Ecto neural progenitor cell (in vitro differentiated cells): ENCODE measurements around the gene COMTD1.

Experiments used
- DNase-seq: peaks from one replicate; pipeline ENCODE4 v3.0.0-alpha.2; 2018; ENCODE audit warnings: low spot score

COMTD1 gene

GRCh38 chr10:75235375-75236177 lies at the start of gene COMTD1:
COMTD1 (minus strand) TSS chr10:75235957; CDS start chr10:75235928, 29 bp downstream.
- DNase-seq = peak; percentile 96

DNA sequence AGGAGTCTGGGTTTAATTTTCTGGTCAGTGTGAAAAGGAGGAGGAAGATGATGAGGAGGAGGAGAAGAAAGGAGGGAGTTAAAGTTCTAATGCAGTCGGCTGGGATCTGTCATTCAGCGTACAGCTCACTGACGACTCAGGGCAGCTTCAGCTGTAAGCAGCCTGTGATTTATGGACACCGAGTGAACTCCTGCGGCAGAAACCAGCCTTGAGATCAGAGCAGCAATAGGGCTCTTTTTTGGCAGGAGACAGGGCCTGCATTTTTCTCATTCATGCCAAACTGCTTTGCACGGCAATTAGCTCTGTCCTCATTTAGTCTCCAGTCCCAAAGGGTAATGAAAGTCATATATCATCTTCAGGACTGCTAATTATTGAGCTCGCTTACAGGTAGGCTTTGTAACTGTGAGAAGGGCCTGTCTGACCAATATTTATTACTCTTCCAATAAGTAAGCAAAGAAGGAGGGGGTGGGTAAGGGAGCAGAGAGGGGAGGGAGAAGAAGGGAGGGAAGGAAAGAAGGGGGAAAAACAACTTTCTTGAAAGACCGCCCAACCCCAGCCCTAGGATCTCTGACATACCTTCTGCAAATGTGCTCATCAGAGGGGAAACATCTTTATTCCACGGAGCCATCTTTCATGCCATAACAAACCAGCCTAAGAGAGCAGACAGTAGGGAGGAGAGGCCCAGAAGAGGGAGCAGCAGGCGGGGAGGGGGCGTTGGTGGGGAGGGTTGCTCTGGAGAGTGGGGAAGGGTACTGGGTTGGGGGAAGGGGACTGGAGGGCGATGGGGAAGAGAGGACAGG lies 48.1 kb upstream of the COMTD1 start:
- DNase-seq = no peak

DNA sequence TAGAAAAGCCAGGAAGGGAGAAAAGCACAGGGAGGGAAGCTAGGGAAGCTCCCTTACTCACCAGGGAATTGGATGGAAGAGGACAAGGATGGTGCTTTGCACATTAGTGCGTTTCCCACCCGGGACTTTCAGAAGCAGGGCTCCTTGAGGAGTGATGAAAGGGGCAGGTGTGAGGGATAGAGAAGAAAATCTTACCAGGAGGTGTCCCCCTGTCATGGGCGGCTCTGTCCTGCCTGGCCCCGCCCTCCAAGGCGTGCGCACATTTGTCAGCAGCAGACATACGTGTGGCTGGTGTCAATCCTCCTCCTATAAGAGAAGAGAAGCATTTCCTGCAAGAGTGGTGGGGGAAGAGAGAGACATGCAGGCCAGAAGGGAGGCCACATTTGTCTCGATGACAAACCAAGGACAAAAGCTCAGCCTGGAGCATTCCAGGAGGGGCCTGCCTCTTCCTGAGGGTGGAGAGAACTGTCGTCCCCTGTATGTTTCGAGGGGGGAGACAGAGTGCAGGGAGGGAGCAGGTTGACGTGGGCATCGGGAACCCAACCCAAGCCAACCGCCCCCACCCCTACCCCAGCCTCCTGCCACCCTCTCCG lies 47.4 kb upstream of the COMTD1 start:
- no peak for DNase-seq

GRCh38 chr10:75281974-75282373 lies 46.2 kb upstream of the COMTD1 start:
- no peak for DNase-seq

- no peak for DNase-seq
Observed at GRCh38 chr10:75280236-75280635, 44.5 kb upstream of the COMTD1 start.

- no peak for DNase-seq
Observed at GRCh38 chr10:75276069-75276872, 40.5 kb upstream of the COMTD1 start.

DNA sequence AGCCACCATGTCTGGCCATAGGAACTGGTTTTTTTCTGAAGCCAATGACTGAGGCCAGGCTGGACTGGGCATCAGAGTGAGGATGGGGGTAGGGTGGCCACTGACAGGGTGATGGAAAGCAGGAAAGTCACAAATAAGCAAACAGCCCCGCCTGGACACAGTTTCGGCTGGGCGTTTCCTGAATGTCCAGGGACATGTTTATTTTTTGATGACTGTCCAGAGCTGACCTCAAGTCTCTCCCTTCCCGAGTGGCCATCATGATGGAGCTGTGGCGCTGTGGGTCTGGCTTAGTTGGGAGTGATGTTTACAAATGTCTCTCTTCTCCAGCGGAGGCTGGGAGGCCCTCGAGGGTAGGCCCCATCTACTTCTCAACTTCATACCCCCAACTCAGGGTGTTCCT lies 37.1 kb upstream of the COMTD1 start:
- DNase-seq = no peak

- no peak for DNase-seq
Observed at GRCh38 chr10:75272094-75272493, 36.3 kb upstream of the COMTD1 start.

DNA sequence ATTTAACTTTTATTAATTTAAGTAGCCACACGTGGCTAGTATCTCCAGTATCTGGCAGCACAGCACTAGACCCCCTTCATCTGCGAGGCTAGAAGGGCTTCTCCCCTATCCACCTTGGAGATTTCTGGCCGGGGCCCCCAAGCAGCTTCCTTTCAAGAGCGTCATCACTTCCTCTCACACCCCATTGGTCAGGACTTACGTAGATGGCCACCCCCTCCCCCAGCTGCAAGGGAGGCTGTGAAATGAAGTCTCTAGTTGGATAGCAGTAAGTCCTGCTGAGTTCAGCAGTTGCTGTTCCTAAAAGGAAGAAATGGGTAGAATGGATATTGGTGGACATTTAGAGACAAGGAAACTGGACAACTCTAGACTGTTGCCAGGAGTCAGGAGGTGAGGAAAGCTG lies 33.8 kb upstream of the COMTD1 start:
- DNase-seq = no peak

DNA sequence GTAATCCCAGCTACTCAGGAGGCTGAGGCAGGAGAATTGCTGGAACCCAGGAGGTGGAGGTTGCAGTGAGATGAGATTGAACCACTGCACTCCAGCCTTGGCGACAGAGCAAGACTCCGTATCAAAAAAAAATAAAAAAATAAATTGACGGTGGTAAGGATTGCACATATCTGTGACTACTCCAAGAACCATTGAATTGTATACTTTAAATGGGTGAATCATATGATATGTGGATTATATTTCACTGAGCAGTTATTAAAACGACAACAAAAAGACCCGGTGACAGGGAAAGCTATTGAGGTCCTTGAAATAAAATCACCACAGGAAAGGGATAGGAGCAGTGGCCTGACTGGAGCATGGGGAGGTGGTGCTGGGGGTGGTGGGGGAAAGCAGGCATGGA lies 31.2 kb upstream of the COMTD1 start:
- no peak for DNase-seq

DNA sequence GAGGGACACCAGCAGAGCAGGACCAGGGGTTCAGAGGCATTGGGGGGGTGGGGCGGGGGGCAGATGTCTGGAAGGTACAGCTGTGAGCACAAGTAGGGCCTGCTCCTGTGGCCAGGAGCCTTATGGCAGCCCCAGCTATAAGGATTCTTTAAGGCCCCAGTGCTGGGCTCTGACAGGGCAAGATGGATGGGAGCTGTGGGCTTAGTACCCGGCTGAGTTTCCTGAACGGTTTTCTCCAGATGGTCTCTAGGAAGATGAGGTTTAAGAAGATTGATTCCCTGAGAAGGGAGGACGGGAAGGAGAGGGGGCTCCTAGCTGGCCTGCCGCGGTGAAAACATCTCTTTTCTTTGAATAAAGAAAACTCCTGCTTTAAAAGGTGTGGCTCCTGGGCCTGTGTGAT lies 30.1 kb upstream of the COMTD1 start:
- DNase-seq = no peak

- DNase-seq = no peak
Observed at GRCh38 chr10:75263806-75264205, 28.0 kb upstream of the COMTD1 start.

- DNase-seq = no peak
Observed at GRCh38 chr10:75261813-75262705, 26.3 kb upstream of the COMTD1 start.

- DNase-seq = no peak
Observed at GRCh38 chr10:75260990-75261389, 25.2 kb upstream of the COMTD1 start.

DNA sequence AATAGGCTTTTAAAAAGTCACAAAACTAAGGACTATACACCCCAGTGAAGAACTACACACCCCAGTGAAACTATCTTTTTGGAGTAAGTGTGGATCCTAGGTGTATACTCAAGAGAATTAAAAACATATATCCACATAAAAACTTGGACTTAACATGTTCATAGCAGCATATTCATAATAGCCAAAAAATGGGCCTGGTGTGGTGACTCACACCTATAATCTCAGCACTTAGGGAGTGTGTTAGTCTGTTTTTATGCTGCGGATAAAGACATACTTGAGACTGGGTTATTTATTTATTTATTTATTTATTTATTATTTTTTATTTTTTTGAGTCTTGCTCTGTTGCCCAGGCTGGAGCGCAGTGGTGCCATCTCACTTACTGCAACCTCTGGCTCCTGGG lies 19.0 kb upstream of the COMTD1 start:
- no peak for DNase-seq

DNA sequence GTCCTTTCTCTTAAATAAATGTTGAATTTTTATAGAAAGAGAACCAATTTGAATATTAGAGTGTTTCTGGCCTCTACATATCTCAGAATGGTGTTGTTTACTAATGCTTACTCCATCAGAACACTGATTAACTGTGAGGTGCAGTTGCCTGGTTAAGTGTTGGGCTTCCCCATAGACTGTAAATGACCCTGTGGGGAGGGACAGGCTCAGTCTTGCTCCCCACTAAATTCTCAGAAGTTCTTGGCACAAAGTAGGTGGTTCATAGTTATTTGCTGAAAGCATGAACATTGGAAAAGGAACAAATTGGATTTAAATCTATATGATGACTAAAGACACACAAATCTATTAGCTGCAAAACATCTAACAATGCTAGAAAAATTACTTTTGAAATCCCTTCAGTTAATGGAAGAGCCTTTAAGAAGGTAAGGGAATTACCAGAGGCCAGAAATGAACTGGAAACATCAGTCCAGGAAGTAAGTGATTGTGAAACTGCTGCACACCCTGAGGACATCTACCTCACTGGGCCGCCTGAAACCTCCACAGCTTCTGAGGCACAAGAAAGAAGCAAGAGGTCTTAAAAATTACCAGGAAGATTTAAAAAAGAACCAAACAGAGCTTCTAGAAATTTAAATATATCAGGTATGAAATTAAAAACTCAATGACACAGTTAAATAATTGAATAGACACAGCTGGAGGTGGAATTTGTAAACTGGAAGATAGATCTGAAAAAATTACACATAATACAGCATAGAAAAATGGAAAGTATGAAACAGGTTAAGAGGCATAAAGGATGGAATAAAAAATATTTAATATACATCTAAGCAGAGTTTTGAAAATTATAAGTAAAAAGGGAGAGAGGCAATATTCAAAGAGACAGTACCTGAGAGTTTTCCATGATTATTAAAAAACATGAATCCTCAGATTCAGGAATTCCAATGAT lies 17.8 kb upstream of the COMTD1 start:
- no peak for DNase-seq

- no peak for DNase-seq
Observed at GRCh38 chr10:75250934-75251333, 15.2 kb upstream of the COMTD1 start.

DNA sequence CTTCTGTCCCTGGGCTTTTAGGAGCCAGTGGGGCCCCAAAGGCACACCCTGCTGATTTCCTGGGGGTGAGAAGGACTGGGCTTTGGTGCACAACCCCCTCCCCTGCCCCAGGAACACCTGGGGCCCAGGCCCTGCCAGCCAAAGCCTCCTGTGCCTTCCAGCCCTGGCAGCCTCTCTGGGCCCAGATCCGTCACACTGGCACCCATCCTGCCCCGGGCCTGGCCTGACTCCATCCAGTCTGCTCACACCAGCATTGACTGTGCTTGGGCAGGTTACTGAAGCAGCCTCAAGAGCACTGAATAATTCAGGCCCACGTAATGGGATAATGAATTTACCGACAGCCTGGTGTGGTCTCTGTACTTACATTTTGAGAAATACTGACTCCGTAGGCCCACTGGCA lies 12.0 kb upstream of the COMTD1 start:
- DNase-seq = no peak

GRCh38 chr10:75246506-75246905 lies 10.7 kb upstream of the COMTD1 start:
- no peak for DNase-seq
